CD4-positive, CD25-positive, alpha-beta regulatory T cell (primary cell): ENCODE measurements around the gene YTHDC2. TPM values are rescaled to one million over a fixed set of nuclear protein-coding genes. Genes with fewer than 3 reads are reported as not detected.

ENCODE experiments used
- ATAC-seq, 2 donors: fragments of 150-1000 bp; cut with Tn5 transposase; one replicate each; pipeline ENCODE4 v1.10.0; 2021; ENCODE audit warnings: low read depth in 2 of 2, moderate number of reproducible peaks in 2 of 2, moderate library complexity in 1 of 2
- DNase-seq, 3 donors: peaks; one replicate each; pipeline versions ENCODE4 v3.0.0 to v3.0.0-alpha.2; 2012 to 2022; ENCODE audit warnings: mixed read lengths in 1 of 3
- H3K27ac ChIP-seq: one replicate; pipeline ENCODE4 v1.7.0; 2013; ENCODE audit warnings: mild to moderate bottlenecking, low read length; ENCODE audit not compliant: insufficient read depth, poor library complexity, severe bottlenecking
- H3K27me3 ChIP-seq: one replicate; pipeline ENCODE4 v1.7.0; 2013; ENCODE audit warnings: low read length; ENCODE audit not compliant: control insufficient read depth, insufficient read depth
- H3K36me3 ChIP-seq: one replicate; pipeline ENCODE4 v1.7.0; 2013; ENCODE audit warnings: mild to moderate bottlenecking, low read length, moderate library complexity; ENCODE audit not compliant: control insufficient read depth, insufficient read depth
- H3K4me1 ChIP-seq: 2 replicates; pipeline ENCODE4 v1.7.0; 2013; ENCODE audit warnings: mild to moderate bottlenecking, low read length; ENCODE audit not compliant: insufficient read depth, control insufficient read depth, poor library complexity, severe bottlenecking
- H3K4me3 ChIP-seq: one replicate; pipeline ENCODE4 v1.7.0; 2013; ENCODE audit warnings: low read depth, mild to moderate bottlenecking, low read length, moderate library complexity
- H3K9me3 ChIP-seq, 2 experiments: 1 replicate in 1 of 2; 2 replicates in 1 of 2; pipeline ENCODE4 v1.7.0; 2013; ENCODE audit warnings: low read length in 2 of 2, mild to moderate bottlenecking in 1 of 2, moderate library complexity in 1 of 2; ENCODE audit not compliant: control insufficient read depth in 2 of 2
- H3K27ac Mint-ChIP-seq, 3 donors: one replicate each; pipeline ENCODE4 v1.8.0; 2020 to 2022; ENCODE audit warnings: mild to moderate bottlenecking in 3 of 3, mixed read lengths in 3 of 3, moderate library complexity in 2 of 3
- H3K27me3 Mint-ChIP-seq: one replicate; pipeline ENCODE4 v1.8.0; 2022; ENCODE audit warnings: mild to moderate bottlenecking, mixed read lengths
- H3K36me3 Mint-ChIP-seq: one replicate; pipeline ENCODE4 v1.8.0; 2020; ENCODE audit warnings: mixed read lengths
- H3K4me1 Mint-ChIP-seq, 4 donors: one replicate each; pipeline ENCODE4 v1.8.0; 2020 to 2022; ENCODE audit warnings: mixed read lengths in 4 of 4, mild to moderate bottlenecking in 1 of 4
- H3K4me3 Mint-ChIP-seq, 4 donors: one replicate each; pipeline ENCODE4 v1.8.0; 2020 to 2022; ENCODE audit warnings: mild to moderate bottlenecking in 4 of 4, mixed read lengths in 4 of 4, moderate library complexity in 3 of 4
- H3K9me3 Mint-ChIP-seq, 7 donors: one replicate each; pipeline ENCODE4 v1.8.0; 2020 to 2022; ENCODE audit warnings: mixed read lengths in 7 of 7, mild to moderate bottlenecking in 3 of 7, moderate library complexity in 2 of 7
- polyA plus RNA-seq, 4 donors: library from polyadenylated mRNA; unstranded; fragments of 300-500 nt; fragmentation: Illumina TruSeq; gene quantifications; one replicate each; pipeline ENCODE4 v1.2.3, GENCODE V29; 2021
- total RNA-seq: library from RNA; stranded (reverse); gene quantifications from one replicate; pipeline ENCODE4 v1.2.3, GENCODE V29; 2022

Gene YTHDC2
- total and polyA plus RNA-seq, 5 donors from 2014 or later, result 5.7 to 56.1 (median 10.2) TPM

DNA sequence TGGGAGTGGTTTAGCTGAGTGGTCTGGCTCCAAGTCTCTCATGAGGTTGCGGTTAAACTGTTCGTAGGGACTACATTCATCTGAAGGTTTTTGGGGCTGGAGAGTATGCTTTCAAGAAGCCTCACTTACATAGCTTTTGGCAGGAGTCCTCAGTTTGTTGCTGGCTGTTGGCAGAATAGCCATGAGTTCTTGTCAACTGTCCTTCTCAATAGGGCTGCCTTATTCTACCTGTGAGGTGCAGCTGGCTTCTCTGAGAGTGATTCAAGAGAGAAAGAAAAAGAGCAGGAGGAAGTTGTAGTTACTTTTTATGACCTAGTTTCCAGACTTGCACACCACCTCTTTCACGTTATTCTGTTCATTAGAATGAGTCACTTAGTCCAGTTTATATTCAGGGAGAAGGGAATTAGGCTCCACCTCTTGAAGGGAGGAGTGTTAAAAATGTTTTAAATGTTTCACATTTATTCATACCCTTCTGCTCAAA lies 33.2 kb downstream of the YTHDC2 start:
- Histone ChIP-seq H3K27ac (no peak overlapping the region), H3K27me3 (no peaks in the 10 kb centered on the region), H3K36me3 (peaks cover 52% of the 10 kb centered on the region), H3K4me1 (no peaks in the 10 kb centered on the region), H3K4me3 (no peak overlapping the region), H3K9me3 (no peaks in the 10 kb centered on the region)
- no peaks in the 10 kb centered on the region for H3K9me3 Mint-ChIP-seq
- ATAC-seq, result no peak
- no peaks in the 10 kb centered on the region for H3K27me3 Mint-ChIP-seq
- peaks cover 58% of the 10 kb centered on the region for H3K36me3 Mint-ChIP-seq
- H3K4me3 Mint-ChIP-seq, result no peak overlapping the region
- peak overlapping the region in 2 of 3 donors; percentile 0 to 15 for H3K27ac Mint-ChIP-seq
- peak in 1 of 3 donors; percentile 14 for DNase-seq
- H3K4me1 Mint-ChIP-seq, result peaks cover 19 to 31% (median 26%) of the 10 kb centered on the region in 4 donors

DNA sequence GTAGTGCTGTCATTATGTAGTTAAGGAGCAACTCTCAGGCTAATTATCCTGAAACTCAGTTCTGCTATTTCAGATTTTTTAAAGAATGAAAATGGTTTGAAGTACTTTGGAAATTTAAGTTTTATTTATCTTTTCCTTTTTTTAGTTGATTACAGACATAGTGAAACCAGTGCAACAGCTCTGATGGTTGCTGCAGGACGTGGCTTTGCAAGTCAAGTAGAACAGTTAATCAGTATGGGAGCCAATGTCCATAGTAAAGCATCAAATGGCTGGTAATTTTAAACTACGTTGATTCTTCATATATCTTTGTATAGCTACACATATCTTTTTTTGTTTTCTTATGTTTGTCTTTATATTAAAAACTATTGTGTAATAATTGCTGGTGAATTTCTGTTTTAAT lies 34.9 kb downstream of the YTHDC2 start:
- Histone ChIP-seq H3K9me3 (no peaks in the 10 kb centered on the region), H3K27ac (no peak overlapping the region), H3K4me3 (no peak overlapping the region), H3K27me3 (no peaks in the 10 kb centered on the region), H3K36me3 (peaks cover 61% of the 10 kb centered on the region), H3K4me1 (no peaks in the 10 kb centered on the region)
- Mint-ChIP-seq H3K36me3 (peaks cover 56% of the 10 kb centered on the region), H3K27ac (no peak overlapping the region), H3K27me3 (no peaks in the 10 kb centered on the region), H3K9me3 (no peaks in the 10 kb centered on the region), H3K4me3 (no peak overlapping the region), H3K4me1 (peaks cover 15 to 38% (median 22%) of the 10 kb centered on the region in 4 donors)
- ATAC-seq (no peak), DNase-seq (peak in 1 of 3 donors; percentile 16)

DNA sequence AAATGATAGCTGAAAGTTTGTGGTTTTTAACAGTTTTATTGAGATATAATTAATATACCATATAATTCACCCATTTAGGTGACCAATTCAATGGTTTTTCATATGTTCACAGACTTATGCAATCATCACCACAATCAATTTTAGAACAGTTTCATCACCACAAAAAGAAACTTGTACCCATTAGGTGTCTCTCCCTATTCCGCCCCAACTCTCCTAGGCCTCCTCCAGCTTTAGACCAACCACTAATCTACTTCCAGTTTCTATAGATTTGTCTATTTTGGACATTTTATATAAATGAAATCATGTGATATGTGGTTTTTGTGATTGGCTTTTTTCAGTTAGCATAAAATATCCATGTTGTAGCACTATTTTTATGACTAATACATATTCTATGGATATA lies 38.6 kb downstream of the YTHDC2 start:
- DNase-seq (no peak), ATAC-seq (no peak)
- Histone ChIP-seq H3K9me3 (no peaks in the 10 kb centered on the region), H3K27me3 (no peaks in the 10 kb centered on the region), H3K36me3 (peaks cover 61% of the 10 kb centered on the region), H3K4me1 (no peaks in the 10 kb centered on the region), H3K27ac (no peak overlapping the region), H3K4me3 (no peak overlapping the region)
- H3K4me3 Mint-ChIP-seq, result no peak overlapping the region
- H3K27me3 Mint-ChIP-seq, result no peaks in the 10 kb centered on the region
- H3K4me1 Mint-ChIP-seq, result peaks cover 2 to 31% (median 4%) of the 10 kb centered on the region in 4 donors
- no peaks in the 10 kb centered on the region for H3K9me3 Mint-ChIP-seq
- H3K27ac Mint-ChIP-seq, result peak overlapping the region in 1 of 3 donors; percentile 31
- peaks cover 43% of the 10 kb centered on the region for H3K36me3 Mint-ChIP-seq

DNA sequence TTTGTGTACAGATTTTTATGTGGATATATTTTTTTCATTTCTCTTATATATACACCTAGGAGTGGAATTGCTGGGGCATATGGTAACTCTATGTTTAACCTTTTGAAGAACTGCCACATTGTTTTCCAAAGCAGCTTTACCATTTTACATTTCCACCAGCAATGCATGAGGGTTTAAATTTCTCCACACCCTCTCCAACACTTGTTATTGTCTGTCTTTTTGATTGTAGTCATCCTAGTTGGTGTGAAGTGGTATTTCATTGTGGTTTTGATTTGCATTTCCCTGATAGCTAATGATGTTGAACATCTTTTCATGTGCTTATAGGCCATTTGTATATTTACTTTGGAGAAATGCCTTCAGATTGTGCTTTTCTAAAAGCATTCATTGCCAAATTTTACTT lies 39.1 kb downstream of the YTHDC2 start:
- Mint-ChIP-seq H3K36me3 (peaks cover 40% of the 10 kb centered on the region), H3K27ac (no peak overlapping the region), H3K27me3 (no peaks in the 10 kb centered on the region), H3K4me1 (peaks cover 0 to 31% (median 3%) of the 10 kb centered on the region in 4 donors), H3K4me3 (no peak overlapping the region), H3K9me3 (no peaks in the 10 kb centered on the region)
- DNase-seq, result no peak
- ATAC-seq, result no peak
- H3K36me3 ChIP-seq, result peaks cover 59% of the 10 kb centered on the region
- H3K4me3 ChIP-seq, result no peak overlapping the region
- H3K9me3 ChIP-seq, result no peaks in the 10 kb centered on the region
- H3K4me1 ChIP-seq, result no peaks in the 10 kb centered on the region
- no peak overlapping the region for H3K27ac ChIP-seq
- no peaks in the 10 kb centered on the region for H3K27me3 ChIP-seq

DNA sequence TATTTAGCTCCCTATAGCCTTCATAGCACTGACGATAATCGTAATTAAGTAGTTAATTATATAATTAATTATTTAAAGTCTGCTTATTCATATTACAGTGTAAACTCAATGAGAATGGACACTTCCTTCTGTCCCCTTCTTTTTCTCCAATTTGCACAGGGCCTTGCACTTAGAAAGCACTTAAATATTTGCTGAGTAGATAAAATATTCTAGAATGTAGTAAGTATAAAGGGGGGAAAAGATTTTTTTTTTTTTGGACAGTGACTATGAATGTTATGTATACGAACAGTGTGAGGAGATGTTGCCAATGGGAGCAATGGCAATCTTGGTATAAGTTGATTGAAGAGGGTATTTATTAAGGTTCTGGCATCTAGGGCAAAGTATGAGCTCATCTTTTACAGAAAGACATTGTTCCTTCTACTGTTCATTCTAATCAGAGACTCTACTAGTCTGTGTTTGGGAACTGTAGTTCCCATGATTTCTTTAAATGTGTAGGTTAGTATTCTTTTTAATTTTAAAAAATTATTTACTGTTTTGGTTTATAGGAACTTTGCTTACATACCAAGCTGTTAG lies 49.4 kb downstream of the YTHDC2 start:
- Mint-ChIP-seq H3K4me1 (no peaks in the 10 kb centered on the region), H3K36me3 (peaks cover 61% of the 10 kb centered on the region), H3K27me3 (no peaks in the 10 kb centered on the region), H3K27ac (no peak overlapping the region), H3K9me3 (no peaks in the 10 kb centered on the region), H3K4me3 (no peak overlapping the region)
- Histone ChIP-seq H3K36me3 (peaks cover 77% of the 10 kb centered on the region), H3K4me1 (no peaks in the 10 kb centered on the region), H3K9me3 (no peaks in the 10 kb centered on the region), H3K4me3 (no peak overlapping the region), H3K27me3 (no peaks in the 10 kb centered on the region), H3K27ac (no peak overlapping the region)
- no peak for ATAC-seq
- no peak for DNase-seq

DNA sequence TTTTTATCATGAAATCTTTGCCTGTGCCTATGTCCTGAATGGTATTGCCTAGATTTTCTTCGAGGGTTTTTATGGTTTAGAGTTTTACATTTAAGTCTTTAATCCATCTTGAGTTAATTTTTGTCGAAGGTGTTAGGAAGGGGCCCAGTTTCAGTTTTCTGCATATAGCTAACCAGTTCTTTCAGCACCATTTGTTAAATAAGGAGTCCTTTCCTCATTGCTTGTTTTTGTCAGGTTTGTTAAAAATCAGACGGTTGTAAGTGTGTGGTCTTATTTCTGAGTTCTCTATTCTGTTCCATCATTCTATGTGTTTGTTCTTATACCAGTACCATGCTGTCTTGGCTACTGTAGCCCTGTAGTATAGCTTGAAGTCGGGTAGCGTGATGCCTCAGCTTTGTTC lies 55.9 kb downstream of the YTHDC2 start:
- Mint-ChIP-seq H3K27me3 (no peaks in the 10 kb centered on the region), H3K36me3 (peaks cover 80% of the 10 kb centered on the region), H3K27ac (no peak overlapping the region), H3K4me3 (no peak overlapping the region), H3K4me1 (peaks cover 12 to 27% (median 14%) of the 10 kb centered on the region in 4 donors), H3K9me3 (peaks cover 0 to 12% (median 6%) of the 10 kb centered on the region in 7 donors)
- no peak for DNase-seq
- Histone ChIP-seq H3K9me3 (peaks cover 0 to 3% of the 10 kb centered on the region in 2 experiments), H3K27me3 (no peaks in the 10 kb centered on the region), H3K27ac (no peak overlapping the region), H3K4me1 (no peaks in the 10 kb centered on the region), H3K36me3 (peaks cover 85% of the 10 kb centered on the region), H3K4me3 (no peak overlapping the region)
- ATAC-seq, result no peak

DNA sequence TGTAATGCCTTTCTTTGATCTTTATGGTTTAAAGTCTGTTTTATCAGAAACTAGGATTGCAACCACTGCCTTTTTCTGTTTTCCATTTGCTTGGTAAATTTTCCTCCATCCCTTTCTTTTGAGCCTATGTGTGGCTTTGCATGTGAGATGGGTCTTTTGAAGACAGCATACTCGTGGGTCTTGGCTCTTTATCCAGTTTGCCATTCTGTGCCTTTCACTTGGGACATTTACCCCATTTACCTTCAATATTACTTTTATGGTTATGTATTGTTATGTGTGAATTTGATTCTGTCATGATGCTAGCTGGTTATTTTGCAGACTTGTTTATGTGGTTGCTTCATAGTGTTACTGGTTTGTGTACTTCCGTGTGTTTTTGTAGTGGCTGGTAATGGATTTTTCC lies 59.2 kb downstream of the YTHDC2 start:
- H3K4me1 Mint-ChIP-seq, result peaks cover 21 to 42% (median 29%) of the 10 kb centered on the region in 4 donors

DNA sequence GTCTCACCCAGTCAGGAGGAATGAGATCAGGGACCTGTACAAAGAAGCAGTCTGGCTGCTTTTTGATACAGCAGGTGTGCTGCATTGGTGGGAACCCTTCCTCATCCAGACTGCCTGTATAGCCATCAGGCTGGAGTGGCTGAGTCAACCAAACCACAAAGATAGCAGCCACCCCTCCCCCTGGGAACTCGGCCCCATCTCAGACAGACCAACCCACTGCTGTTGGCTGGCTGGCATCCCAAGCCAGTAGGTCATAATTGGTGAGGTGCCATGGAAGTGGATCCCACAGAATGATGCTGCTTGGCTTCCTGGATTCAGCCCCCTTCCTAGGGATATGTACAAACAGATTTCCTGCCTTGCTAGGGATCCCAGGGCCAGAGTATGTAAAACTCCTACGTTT lies 60.9 kb downstream of the YTHDC2 start:
- Mint-ChIP-seq H3K27me3 (no peaks in the 10 kb centered on the region), H3K27ac (no peak overlapping the region), H3K36me3 (peaks cover 60% of the 10 kb centered on the region), H3K4me1 (peaks cover 23 to 41% (median 29%) of the 10 kb centered on the region in 4 donors), H3K9me3 (peaks cover 0 to 12% (median 6%) of the 10 kb centered on the region in 7 donors), H3K4me3 (no peak overlapping the region)
- no peaks in the 10 kb centered on the region for H3K4me1 ChIP-seq
- ATAC-seq (no peak), DNase-seq (no peak)
- no peak overlapping the region for H3K4me3 ChIP-seq
- H3K27ac ChIP-seq, result no peak overlapping the region
- peaks cover 0 to 3% of the 10 kb centered on the region in 2 experiments for H3K9me3 ChIP-seq
- peaks cover 54% of the 10 kb centered on the region for H3K36me3 ChIP-seq
- no peaks in the 10 kb centered on the region for H3K27me3 ChIP-seq

More for the DNA sequence above, 59.2 kb downstream of the YTHDC2 start:
- peaks cover 0 to 12% (median 6%) of the 10 kb centered on the region in 7 donors for H3K9me3 Mint-ChIP-seq
- H3K27ac Mint-ChIP-seq, result peak overlapping the region in 1 of 3 donors; percentile 12
- DNase-seq (no peak), ATAC-seq (no peak)
- H3K9me3 ChIP-seq, result peaks cover 0 to 3% of the 10 kb centered on the region in 2 experiments
- H3K27me3 Mint-ChIP-seq, result no peaks in the 10 kb centered on the region
- H3K36me3 Mint-ChIP-seq, result peaks cover 73% of the 10 kb centered on the region
- no peak overlapping the region for H3K27ac ChIP-seq
- no peaks in the 10 kb centered on the region for H3K4me1 ChIP-seq
- H3K27me3 ChIP-seq, result no peaks in the 10 kb centered on the region
- no peak overlapping the region for H3K4me3 ChIP-seq
- H3K36me3 ChIP-seq, result peaks cover 70% of the 10 kb centered on the region
- no peak overlapping the region for H3K4me3 Mint-ChIP-seq
